ENCODE results near the gene VSIR.

Gene VSIR

GRCh38 chr10:71737834-71738197, 35.5 kb downstream of the VSIR start:
- DNase-seq (ENCODE audit: insufficient read length, low spot score) (no peak), FAIRE-seq (no peak)
- TF ChIP-seq POLR2A (IDR thresholded peaks at IDR 0.05; ENCODE audit: low read depth, low read length) (no peak), POLR2AphosphoS5 (IDR thresholded peaks at IDR 0.05; ENCODE audit: low read depth, low read length) (no peak), TAF1 (IDR thresholded peaks at IDR 0.05; ENCODE audit: low read depth, low read length) (no peak), POU2F2 (IDR thresholded peaks at IDR 0.05; ENCODE audit: low read depth, low read length) (no peak), SPI1 (IDR thresholded peaks at IDR 0.05; ENCODE audit: low read depth, low read length) (no peak), PAX5 (IDR thresholded peaks at IDR 0.05; ENCODE audit: insufficient read depth, low read length, severe bottlenecking) (no peak)

GRCh38 chr10:71737001-71737833, 36.1 kb downstream of the VSIR start:
- FAIRE-seq, result no peak
- TF ChIP-seq TAF1 (IDR thresholded peaks at IDR 0.05; ENCODE audit: low read depth, low read length) (no peak), POLR2AphosphoS5 (IDR thresholded peaks at IDR 0.05; ENCODE audit: low read depth, low read length) (no peak), POU2F2 (IDR thresholded peaks at IDR 0.05; ENCODE audit: low read depth, low read length) (no peak), PAX5 (IDR thresholded peaks at IDR 0.05; ENCODE audit: insufficient read depth, low read length, severe bottlenecking) (no peak), POLR2A (IDR thresholded peaks at IDR 0.05; ENCODE audit: low read depth, low read length) (no peak), SPI1 (IDR thresholded peaks at IDR 0.05; ENCODE audit: low read depth, low read length) (no peak)
- no peak for DNase-seq (ENCODE audit: insufficient read length, low spot score)

GRCh38 chr10:71736570-71736952, 36.8 kb downstream of the VSIR start:
- no peak for DNase-seq (ENCODE audit: insufficient read length, low spot score)
- FAIRE-seq, result peak; percentile 88
- TF ChIP-seq POU2F2 (IDR thresholded peaks at IDR 0.05; ENCODE audit: low read depth, low read length), result no peak
- TF ChIP-seq TAF1 (IDR thresholded peaks at IDR 0.05; ENCODE audit: low read depth, low read length), result no peak
- TF ChIP-seq SPI1 (IDR thresholded peaks at IDR 0.05; ENCODE audit: low read depth, low read length), result no peak
- no peak for TF ChIP-seq PAX5 (IDR thresholded peaks at IDR 0.05; ENCODE audit: insufficient read depth, low read length, severe bottlenecking)
- no peak for TF ChIP-seq POLR2A (IDR thresholded peaks at IDR 0.05; ENCODE audit: low read depth, low read length)
- no peak for TF ChIP-seq POLR2AphosphoS5 (IDR thresholded peaks at IDR 0.05; ENCODE audit: low read depth, low read length)

- TF ChIP-seq PAX5 (IDR thresholded peaks at IDR 0.05; ENCODE audit: insufficient read depth, low read length, severe bottlenecking), result no peak
- TF ChIP-seq SPI1 (IDR thresholded peaks at IDR 0.05; ENCODE audit: low read depth, low read length), result 0 out of 2 replicates have a peak, but pooled peaks have one; percentile 8
- DNase-seq (ENCODE audit: insufficient read length, low spot score), result no peak
- no peak for FAIRE-seq
These were observed 37.4 kb downstream of the VSIR start for GRCh38 chr10:71735709-71736569.

GRCh38 chr10:71734797-71735196, 38.5 kb downstream of the VSIR start:
- FAIRE-seq, result no peak
- TF ChIP-seq POLR2AphosphoS5 (IDR thresholded peaks at IDR 0.05; ENCODE audit: low read depth, low read length) (no peak), PAX5 (IDR thresholded peaks at IDR 0.05; ENCODE audit: insufficient read depth, low read length, severe bottlenecking) (no peak), SPI1 (IDR thresholded peaks at IDR 0.05; ENCODE audit: low read depth, low read length) (no peak), POU2F2 (IDR thresholded peaks at IDR 0.05; ENCODE audit: low read depth, low read length) (no peak), TAF1 (IDR thresholded peaks at IDR 0.05; ENCODE audit: low read depth, low read length) (no peak), POLR2A (IDR thresholded peaks at IDR 0.05; ENCODE audit: low read depth, low read length) (no peak)
- DNase-seq (ENCODE audit: insufficient read length, low spot score), result no peak

- FAIRE-seq, result no peak
- TF ChIP-seq POLR2AphosphoS5 (IDR thresholded peaks at IDR 0.05; ENCODE audit: low read depth, low read length), result no peak
- no peak for TF ChIP-seq SPI1 (IDR thresholded peaks at IDR 0.05; ENCODE audit: low read depth, low read length)
- TF ChIP-seq POU2F2 (IDR thresholded peaks at IDR 0.05; ENCODE audit: low read depth, low read length), result no peak
- no peak for TF ChIP-seq POLR2A (IDR thresholded peaks at IDR 0.05; ENCODE audit: low read depth, low read length)
- TF ChIP-seq TAF1 (IDR thresholded peaks at IDR 0.05; ENCODE audit: low read depth, low read length), result no peak
- TF ChIP-seq PAX5 (IDR thresholded peaks at IDR 0.05; ENCODE audit: insufficient read depth, low read length, severe bottlenecking), result no peak
- no peak for DNase-seq (ENCODE audit: insufficient read length, low spot score)
These were observed 41.5 kb downstream of the VSIR start for GRCh38 chr10:71731791-71732190.

- no peak for TF ChIP-seq TAF1 (IDR thresholded peaks at IDR 0.05; ENCODE audit: low read depth, low read length)
- no peak for TF ChIP-seq POU2F2 (IDR thresholded peaks at IDR 0.05; ENCODE audit: low read depth, low read length)
- no peak for TF ChIP-seq PAX5 (IDR thresholded peaks at IDR 0.05; ENCODE audit: insufficient read depth, low read length, severe bottlenecking)
- TF ChIP-seq POLR2A (IDR thresholded peaks at IDR 0.05; ENCODE audit: low read depth, low read length), result no peak
- TF ChIP-seq SPI1 (IDR thresholded peaks at IDR 0.05; ENCODE audit: low read depth, low read length), result no peak
- no peak for TF ChIP-seq POLR2AphosphoS5 (IDR thresholded peaks at IDR 0.05; ENCODE audit: low read depth, low read length)
- peak; percentile 81 for FAIRE-seq
- DNase-seq (ENCODE audit: insufficient read length, low spot score), result no peak
These were observed 44.1 kb downstream of the VSIR start for GRCh38 chr10:71729161-71729636.

- peak; percentile 99 for FAIRE-seq
- peak; percentile 60 for DNase-seq (ENCODE audit: insufficient read length, low spot score)
- no peak for TF ChIP-seq SPI1 (IDR thresholded peaks at IDR 0.05; ENCODE audit: low read depth, low read length)
- 0 out of 2 replicates have a peak, but pooled peaks have one; percentile 26 for TF ChIP-seq POU2F2 (IDR thresholded peaks at IDR 0.05; ENCODE audit: low read depth, low read length)
- no peak for TF ChIP-seq POLR2AphosphoS5 (IDR thresholded peaks at IDR 0.05; ENCODE audit: low read depth, low read length)
- TF ChIP-seq TAF1 (IDR thresholded peaks at IDR 0.05; ENCODE audit: low read depth, low read length), result peak; percentile 12; the same call in 1 of the 2 replicates
- TF ChIP-seq POLR2A (IDR thresholded peaks at IDR 0.05; ENCODE audit: low read depth, low read length), result no peak
- no peak for TF ChIP-seq PAX5 (IDR thresholded peaks at IDR 0.05; ENCODE audit: insufficient read depth, low read length, severe bottlenecking)
These were observed 45.3 kb downstream of the VSIR start for GRCh38 chr10:71727738-71728737.
